DMS53 treated with DMSO at 0.1 percent for 48 hours (cell line): ENCODE results near the gene FOXF1.

Experiments used
- DNase-seq: peaks from one replicate; lab custom pipeline; 2025; ENCODE audit not compliant: unreplicated experiment; lab: John Stamatoyannopoulos, UW

The FOXF1 gene

DNA sequence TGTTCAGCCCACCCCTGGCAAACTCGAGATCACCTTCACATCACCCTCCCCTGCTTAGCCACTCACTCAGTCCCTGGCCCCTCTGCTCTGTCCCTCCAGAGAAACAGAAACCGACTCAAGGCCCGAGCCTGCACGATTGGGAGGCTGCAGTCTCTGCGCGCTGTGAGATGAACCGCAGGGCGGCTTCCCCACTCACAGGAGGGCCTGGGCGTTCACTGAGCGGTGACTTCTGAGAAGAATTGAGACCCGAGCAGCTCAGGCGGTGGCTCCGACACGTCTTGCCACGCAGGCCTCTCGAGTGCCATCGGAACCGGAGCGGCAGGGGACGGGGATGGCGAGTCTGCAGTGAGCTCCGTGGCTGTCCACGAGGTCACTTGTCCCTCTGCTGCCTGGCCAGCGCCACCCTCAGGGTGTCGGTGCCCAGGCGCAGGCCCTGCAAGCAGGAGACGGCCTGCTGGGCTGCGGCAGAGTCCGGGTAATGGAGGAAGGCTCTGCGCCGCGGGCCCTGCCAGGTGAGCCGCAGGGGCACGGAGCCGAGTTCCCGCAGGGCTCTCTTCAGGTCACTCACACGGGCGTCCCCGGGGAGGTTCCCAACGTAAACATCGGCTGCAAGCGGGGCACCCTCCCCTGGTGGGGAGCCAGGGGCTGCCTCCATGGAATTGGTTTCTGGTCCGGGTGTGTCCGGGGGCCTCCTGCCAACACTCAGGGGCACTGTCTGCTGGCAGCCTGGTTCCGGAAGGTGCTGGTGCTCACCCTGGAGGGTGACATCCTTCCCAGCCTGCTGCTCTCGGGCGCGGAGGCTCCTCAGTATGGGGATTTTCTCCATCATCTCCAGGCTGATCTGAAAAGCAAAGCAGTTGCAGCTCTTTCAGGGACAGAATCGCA lies 21.6 kb downstream of the FOXF1 start:
- DNase-seq: no peak

DNA sequence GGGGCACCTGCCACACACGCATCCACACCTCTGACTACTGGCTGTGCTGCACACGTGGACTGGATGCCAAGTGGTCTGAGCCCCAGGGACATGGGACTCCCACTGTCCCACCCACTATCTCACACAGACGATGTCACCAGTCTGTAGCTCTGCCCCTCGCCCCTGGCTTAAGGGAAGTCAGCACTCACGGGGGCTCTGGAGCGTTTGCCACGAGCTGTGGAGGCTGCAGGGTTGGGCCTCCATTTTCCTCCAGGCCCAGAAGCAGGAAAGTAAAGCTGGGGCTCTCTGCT lies 22.1 kb downstream of the FOXF1 start:
- DNase-seq: no peak

DNA sequence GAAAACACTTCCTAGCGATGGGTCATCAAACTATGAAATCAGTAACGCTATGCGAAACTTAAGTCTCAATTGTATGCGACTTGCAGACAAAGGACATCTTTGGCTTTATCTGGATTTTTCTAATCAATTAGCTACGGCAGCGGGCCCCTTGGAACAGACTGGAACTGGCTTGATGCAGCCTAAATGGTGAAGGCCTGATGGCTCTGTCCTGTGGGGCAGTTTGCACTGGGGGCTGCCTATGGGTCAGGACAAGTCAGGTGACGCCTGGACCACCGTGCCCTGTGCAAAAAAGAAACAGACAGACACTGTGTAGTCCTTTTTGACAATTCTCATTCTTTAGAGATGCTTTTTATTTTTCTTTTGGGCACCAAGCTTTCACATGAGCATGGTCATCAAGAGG lies 22.7 kb downstream of the FOXF1 start:
- DNase-seq: no peak

DNA sequence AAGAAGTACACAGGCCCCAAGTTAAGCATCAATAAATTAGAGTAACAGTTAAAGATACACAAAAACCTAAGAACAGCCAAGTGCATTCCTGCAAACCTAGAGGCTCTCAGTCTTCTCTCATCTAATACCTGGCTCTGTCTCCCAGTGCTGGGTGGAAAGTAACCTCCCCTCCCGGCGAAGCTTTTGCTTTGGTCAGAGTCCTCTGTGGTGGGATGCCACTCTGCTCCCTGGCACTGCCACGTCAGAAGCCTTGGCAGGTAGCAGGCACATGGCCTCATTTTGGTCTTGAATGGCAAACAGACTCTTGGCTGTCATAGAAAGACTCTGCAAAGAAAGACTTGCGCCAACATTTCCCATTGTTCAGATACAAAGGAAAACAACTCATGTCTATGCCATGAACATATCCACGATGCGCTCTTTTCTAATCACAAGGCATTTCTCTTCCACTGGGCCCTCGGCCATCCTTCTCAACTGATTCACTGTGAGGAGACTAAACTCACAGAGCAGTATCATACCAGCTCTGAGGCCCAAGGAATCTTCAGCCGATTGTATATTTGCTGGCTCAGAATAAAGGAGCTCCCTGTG lies 23.5 kb downstream of the FOXF1 start:
- DNase-seq: no peak

DNA sequence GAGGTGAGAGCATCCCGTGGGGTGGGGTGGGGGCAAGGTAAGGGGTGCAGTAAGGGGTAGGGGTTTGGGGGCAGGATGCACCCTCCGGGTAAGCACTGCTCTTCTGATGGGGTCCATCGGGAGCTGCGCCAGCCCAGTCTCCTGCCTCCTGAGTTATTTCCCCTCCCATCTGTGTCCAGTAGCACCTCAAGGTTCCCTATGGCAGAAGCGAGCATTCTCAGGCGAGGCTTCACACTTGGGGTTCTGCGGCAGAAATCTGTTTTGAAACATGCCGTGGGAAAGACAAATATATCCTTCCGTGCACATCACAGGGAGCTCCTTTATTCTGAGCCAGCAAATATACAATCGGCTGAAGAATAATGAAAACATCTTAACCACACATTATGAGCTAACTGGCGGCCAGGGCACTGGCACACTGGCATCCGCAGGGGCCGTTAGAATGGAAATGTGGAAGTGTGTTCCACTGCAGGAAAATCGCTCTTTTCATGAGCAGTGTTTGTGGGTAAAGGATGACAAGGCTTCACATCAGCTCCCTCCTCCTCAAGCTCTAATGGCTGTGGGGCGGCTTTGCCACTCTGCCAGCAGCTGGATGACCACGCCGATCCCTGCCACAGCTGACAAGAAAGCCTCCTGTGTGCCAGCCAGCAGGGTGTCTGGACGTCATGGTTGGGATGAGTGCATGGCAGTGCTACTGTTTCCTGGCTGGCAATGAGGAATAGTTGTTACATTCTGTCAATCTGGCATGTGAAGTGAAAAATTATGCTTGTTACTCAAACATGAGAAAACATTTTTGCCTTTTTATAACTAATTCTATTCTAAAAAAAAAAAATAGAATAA lies 24.7 kb downstream of the FOXF1 start:
- no peak for DNase-seq

DNA sequence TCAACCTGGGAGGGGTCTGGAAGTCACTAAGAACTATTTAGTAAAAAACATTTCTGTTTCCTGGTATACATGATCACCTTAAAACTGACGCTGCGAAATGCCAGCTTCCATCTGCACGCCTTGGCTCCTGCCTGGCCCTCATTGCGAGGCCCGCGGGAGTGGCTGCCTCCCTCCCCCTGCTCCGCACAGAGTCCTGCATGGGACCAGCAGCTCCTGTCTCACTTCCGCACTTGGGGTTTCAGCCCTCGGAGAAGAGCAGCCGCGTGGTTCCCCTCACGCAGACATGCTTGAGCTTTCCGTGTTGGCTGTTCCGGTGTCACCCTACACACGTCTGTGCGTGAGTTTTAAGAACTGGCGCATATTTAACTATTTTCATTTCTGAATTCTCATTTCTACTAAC lies 26.3 kb downstream of the FOXF1 start:
- DNase-seq: no peak

DNA sequence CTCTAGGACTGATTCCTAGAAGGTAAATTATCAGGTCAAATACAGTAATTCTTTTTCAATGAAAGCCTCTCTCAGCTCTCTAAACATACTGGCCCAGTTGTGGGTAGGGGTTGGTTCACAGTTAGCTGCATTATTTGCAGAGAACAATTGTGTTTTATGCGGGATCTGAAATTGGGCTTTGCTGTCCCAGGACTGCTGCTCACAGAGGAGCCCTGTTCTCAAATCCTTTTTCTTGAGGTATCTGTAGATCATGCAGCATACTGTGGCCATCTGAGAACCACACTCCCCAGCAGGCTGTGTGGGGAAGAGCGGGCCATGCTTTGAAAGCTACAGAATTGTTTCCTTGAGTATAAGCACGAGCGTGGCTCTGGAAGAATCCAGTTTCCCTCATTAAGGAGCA lies 27.2 kb downstream of the FOXF1 start:
- no peak for DNase-seq

DNA sequence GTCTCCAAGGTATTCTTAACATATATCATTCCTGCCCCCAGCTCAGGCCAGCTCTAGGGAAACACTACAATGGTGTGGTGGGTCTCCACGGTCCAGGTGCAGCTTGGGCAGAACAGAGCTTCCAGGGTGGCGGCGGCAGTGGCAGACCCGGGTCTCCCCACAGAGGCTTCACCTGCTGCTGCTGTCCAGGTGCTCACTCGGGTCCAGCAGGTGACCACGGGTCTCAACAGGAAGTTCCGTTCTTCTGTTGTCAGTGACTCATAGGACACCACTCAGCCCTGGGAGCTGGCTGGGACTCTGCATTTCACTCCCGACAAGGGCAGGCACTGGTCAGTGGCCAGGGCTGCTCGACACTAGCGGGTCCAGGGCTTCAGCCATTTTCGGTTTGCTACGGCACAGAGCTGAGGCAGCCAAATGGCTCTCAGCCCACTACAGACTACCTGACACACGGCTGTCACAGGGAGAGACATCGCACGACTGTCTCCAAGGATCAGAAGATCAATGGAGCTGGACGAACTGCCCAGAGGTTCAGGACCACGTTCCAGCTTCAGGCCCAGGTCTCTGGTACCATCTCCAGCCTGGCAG lies 28.0 kb downstream of the FOXF1 start:
- DNase-seq: no peak

DNA sequence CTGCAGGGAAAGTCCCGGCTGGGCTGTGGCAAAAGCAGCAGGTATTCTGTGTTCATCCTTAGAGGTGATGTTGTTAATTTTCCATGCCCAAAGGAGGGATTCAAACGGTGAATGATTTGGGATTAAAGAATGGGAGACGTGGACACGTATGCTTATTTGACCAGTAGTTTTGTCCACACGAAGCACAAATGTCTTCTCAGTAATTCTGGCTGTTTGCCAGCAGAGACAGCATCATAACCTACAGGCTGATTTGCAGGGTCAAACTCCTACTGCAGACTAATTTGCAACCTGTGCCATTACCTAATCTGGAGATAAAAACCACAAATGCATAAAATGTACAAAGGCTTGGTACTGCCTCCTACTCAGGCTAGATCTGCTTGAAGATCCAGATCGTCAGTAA lies 30.6 kb downstream of the FOXF1 start:
- no peak for DNase-seq

DNA sequence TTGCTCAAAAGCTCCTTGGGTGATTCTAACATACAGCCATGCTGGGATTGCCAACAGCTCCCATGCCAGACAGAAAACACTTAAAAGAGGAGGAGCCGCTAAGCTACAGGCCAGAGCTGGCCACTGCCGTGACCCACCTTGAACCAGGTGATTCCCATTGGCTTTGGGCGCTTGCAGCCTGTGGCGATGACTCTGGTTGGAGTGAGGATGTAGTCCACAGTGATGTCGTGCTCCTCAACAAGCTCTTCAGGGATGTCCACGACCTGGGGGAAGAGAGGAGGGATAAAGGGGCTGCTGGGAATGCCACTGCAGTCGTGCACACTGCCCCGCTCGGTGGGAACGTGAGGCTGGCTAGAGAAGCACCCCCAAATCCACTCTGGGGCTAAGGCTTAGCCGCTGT lies 31.2 kb downstream of the FOXF1 start:
- no peak for DNase-seq

DNA sequence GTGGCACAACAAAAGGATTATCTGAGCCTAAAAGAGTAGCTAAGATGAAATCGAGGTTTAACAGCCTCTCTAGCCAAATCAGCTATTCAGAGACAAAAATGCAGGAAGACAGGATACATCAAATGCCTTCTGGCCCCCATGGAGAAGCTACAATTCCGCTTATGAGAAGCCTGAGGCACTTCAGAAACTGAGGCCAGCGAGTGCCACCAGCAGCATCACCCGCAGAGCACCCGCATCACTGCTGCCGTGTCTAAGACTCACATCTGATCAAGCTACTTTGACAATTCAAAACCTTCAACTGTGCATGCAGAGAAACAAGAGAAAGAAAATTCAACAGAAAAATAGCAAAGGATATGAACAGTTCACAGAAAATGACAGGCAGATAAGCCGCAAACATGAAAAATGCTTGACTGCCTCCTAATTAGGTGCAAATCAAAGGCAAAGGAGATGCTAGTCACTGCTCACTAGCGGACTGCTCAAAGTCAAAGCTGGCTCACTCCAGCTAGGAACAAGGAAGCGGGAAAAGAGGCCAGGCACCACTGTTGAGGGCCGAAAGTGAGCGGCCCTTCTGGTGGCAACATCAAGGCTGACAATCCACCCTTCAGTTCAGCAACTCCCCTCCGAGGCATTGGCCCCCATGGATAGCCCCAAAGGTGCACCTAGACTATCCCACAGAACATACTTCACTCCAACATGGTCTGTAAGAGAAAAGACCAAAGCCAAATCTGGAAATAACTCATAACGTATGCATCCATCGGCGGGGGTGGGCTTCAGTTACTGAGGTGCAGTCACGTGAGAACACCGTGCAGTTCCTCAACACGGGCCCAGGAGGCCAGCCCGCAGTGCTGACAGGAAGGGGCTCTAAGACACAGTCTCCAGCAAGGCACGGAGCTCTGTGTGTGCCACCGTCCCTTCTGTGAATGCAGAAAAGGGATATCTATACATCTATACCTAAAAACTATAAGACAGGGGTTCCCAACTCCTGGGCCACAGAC lies 32.7 kb downstream of the FOXF1 start:
- no peak for DNase-seq

DNA sequence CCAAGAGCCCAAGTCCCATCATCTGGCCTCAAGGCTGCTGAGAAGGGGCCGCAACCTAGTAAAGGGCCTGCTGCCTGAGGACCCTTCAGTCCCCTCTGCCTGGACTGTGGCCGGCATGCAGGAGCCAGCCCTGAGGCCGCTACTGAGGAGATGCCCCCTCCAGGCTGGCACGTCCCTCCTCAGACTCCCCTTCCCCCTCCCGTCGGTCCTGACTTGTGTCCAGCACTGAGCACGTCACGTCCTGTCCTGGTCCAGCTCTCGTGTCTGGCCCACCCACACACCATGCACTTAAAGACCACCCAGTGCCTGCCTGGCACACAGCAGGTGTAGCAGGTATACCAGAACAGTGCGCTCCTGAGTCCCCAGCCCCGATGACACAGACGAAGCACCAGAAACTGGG lies 35.2 kb downstream of the FOXF1 start:
- no peak for DNase-seq

DNA sequence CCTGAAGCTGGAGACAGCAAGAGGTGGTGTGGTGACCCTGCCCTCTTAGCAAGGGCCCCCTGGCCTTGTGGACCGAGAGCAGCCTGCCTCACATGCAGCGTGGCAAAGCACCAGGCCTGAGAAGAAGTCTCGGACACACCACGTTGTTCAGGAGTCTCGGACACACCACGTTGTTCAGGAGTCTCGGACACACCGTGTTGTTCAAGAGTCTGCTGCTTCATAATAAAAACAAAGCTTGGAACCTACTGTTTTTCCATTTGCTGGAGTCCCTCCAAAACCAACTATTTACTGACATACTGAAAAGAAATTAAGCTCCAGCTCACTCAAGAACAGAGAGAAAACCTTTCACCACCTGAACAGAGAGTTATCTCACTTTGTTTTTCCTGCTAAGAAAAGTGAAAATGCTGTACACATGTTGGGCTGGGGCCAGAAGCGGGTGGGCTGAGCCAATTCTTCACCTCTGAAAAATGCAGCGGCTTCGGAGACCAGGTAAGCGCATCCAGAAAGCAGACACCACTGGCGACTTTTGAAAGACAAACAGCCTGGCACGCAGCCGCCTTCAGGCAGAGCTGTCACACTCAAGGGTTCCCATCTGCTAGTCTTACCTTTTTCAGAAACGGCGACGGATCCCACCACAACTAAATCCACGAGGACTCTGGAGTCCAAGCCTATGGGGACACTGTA lies 35.8 kb downstream of the FOXF1 start:
- DNase-seq: no peak

DNA sequence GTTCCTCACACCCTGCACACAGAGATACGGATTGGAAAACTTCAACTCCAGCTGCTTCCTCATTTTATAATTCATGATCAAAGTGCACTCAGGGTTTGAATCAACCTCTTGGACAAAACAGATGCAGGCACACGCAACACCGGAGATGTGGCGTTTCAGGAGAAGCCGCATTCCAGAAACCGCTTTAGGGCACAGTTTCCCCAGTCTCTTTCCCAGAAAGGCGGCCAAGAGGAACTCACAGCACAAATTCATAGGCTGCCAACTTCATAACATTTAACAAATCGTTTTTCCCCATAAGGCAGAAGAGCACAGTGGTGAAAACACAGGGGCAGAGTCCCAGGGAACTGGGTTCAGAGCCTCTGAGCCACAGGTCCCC lies 36.3 kb downstream of the FOXF1 start:
- DNase-seq: no peak

DNA sequence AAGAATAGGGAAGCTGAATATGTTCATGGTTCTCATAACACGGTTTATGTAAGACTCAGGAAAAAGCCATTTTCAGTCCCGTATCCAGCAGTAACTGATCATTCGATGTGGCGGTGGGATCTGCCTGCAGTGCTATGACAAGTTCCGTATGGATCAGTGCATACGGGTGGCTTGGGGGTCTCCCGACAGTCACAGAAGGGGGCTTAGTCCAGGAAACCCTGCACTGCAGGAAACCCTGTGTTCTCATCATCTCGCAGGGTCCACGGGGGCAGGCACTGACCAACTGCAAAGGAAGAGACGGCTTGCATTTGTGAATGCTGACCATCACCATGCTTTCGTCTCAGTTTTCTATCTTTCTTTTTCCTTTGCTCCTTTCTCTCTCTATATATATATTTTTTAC lies 37.0 kb downstream of the FOXF1 start:
- DNase-seq: no peak

DNA sequence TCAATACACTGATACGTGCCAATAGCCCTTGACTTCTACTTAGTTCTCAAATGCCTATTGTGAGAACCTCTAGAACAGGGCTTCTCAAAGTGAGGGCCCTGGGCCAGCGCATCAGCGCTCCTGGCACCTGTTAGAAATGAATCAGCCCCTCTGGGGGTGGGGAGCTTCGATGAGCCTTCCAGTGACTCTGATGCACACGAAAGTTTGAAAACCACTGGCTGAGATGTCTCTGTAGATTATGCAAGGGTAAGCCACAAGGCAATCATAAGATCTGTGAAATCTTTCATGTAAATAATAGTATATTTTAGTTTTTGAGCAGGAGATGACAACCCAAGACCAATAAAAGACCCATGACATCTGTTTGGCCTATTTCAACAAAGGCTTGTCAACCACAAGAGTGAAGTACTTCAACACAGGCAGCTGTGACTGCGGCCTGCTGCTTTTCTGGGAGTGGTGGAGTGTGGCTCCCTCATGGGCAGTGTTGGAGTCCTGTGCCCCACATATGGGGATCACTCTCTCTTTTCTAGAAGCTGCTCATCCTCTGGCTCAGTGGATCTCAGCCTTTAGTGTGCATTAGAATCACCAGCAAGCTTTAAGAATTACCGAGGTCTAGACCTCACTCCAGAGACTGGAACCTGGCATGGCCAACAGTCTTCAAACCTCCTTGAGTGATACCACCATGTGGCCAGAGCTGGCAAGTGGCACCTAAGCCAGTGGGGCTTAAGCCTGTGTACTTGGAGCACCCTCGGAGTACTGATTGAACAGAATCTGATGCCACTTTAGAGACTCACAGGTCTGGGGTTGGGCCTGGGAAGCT lies 39.0 kb downstream of the FOXF1 start:
- DNase-seq: no peak

DNA sequence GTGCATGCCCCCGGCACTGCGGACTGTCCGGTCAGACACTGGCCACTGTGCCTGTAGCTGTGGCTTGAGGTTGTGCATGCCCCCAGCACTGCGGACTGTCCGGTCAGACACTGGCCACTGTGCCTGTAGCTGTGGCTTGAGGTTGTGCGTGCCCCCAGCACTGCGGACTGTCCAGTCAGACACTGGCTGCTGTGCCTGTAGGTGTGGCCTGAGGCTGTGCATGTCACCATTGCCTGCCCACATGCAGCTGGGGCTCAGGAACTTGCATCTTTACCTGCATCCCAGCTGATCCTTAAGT lies 39.5 kb downstream of the FOXF1 start:
- DNase-seq: no peak

DNA sequence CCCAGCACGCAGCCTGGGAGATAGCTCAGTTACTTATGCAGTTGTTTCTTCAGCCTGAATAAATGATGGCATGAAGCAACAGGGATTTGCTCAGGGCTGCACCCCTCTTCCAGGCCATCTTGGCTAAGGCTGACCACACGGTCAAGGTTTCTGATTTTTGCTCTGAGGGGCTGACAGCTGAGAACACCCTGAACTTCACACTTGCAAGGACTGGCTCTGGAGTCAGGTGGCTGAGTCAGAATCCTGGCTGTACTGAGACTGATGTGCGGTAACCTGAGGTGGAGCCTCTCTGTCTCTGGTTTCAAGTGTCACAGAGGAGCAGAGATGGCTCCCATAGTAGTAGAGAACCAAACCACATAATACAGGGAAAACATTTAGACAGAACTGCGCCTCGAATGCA lies 40.0 kb downstream of the FOXF1 start:
- DNase-seq: no peak

DNA sequence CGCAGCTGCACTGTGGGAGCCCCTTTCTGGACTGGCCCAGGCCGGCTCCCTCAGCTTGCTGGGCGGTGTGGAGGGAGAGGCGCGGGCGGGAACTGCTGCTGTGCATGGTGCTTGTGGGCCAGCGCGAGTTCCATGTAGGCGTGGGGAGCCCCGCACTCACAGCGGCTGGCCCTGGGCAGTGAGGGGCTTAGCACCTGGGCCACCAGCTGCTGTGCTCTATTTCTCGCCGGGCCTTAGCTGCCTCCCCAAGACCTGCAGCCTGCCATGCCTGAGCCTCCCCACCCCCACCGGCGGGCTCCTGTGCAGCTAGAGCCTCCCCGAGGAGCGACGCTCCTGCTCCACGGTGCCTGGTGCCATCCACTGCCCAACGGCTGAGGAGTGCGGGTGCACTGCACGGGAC lies 43.0 kb downstream of the FOXF1 start:
- DNase-seq: no peak

DNA sequence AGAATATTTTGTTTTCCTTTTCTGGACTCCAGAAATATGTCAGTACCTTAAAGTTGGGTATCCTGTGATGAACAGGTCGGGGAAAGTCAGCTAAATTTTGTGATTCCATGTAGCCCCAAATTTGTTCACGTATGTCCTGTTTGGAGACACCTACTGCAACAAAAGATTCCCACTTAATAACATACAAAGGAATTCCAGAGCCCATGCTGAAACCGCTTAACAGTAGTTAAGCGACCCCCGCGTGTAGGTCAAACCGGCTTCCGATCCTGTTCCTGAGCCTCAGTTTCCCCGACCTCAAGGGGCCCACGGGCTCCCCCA lies 44.2 kb downstream of the FOXF1 start:
- DNase-seq: no peak
